Mesendoderm (in vitro differentiated cells): ENCODE results near the gene LRRC75A.

ENCODE experiments used
- DNase-seq: peaks from one replicate; pipeline ENCODE4 v3.0.0; 2013
- H2AK5ac ChIP-seq: 2 replicates; pipeline ENCODE4 v1.6.1; 2013; ENCODE audit warnings: low read length, inconsistent platforms
- H2BK120ac ChIP-seq: 2 replicates; pipeline ENCODE4 v1.6.1; 2013; ENCODE audit warnings: low read depth, mild to moderate bottlenecking, low read length, moderate library complexity, mixed read lengths
- H2BK15ac ChIP-seq: replicated peaks from 2 replicates; pipeline ENCODE4 v1.6.1; 2013; ENCODE audit warnings: low read depth, mild to moderate bottlenecking, moderate library complexity
- H2BK5ac ChIP-seq: 2 replicates; pipeline ENCODE4 v1.6.1; 2013; ENCODE audit warnings: low read length, inconsistent platforms
- H3K18ac ChIP-seq: 2 replicates; pipeline ENCODE4 v1.6.1; 2013; ENCODE audit warnings: mild to moderate bottlenecking, low read length, mixed read lengths
- H3K23ac ChIP-seq: one replicate; pipeline ENCODE4 v1.6.1; 2013; ENCODE audit warnings: low read length
- H3K27ac ChIP-seq: 2 replicates; pipeline ENCODE4 v1.5.1; 2013; ENCODE audit warnings: low read depth, mild to moderate bottlenecking, inconsistent platforms, low read length, moderate library complexity
- H3K27me3 ChIP-seq: 2 replicates; pipeline ENCODE4 v1.6.1; 2013; ENCODE audit warnings: low read length, control low read depth, mild to moderate bottlenecking, inconsistent platforms; ENCODE audit not compliant: insufficient read depth, poor library complexity
- H3K36me3 ChIP-seq: 2 replicates; pipeline ENCODE4 v1.6.1; 2013; ENCODE audit warnings: low read length, inconsistent platforms; ENCODE audit not compliant: control insufficient read depth, insufficient read depth
- H3K4ac ChIP-seq: one replicate; pipeline ENCODE4 v1.6.1; 2013; ENCODE audit warnings: low read depth, mild to moderate bottlenecking, low read length, moderate library complexity
- H3K4me1 ChIP-seq: 2 replicates; pipeline ENCODE4 v1.6.1; 2013; ENCODE audit warnings: low read depth, low read length, inconsistent platforms; ENCODE audit not compliant: control insufficient read depth
- H3K4me2 ChIP-seq: 2 replicates; pipeline ENCODE4 v1.6.1; 2013; ENCODE audit warnings: low read length
- H3K4me3 ChIP-seq: 2 replicates; pipeline ENCODE4 v1.5.1; 2013; ENCODE audit warnings: mild to moderate bottlenecking, low read length
- H3K56ac ChIP-seq: one replicate; pipeline ENCODE4 v1.6.1; 2013; ENCODE audit warnings: low read length
- H3K79me1 ChIP-seq: 2 replicates; pipeline ENCODE4 v1.6.1; 2013; ENCODE audit warnings: low read length, inconsistent platforms
- H3K79me2 ChIP-seq: 2 replicates; pipeline ENCODE4 v1.6.1; 2013; ENCODE audit warnings: mild to moderate bottlenecking, low read length; ENCODE audit not compliant: control insufficient read depth, insufficient read depth
- H3K9ac ChIP-seq: 2 replicates; pipeline ENCODE4 v1.6.1; 2013; ENCODE audit warnings: low read length, inconsistent platforms
- H4K5ac ChIP-seq: one replicate; pipeline ENCODE4 v1.6.1; 2013; ENCODE audit warnings: low read length
- H4K8ac ChIP-seq: one replicate; pipeline ENCODE4 v1.6.1; 2013; ENCODE audit warnings: low read depth, mild to moderate bottlenecking, control low read depth, low read length, moderate library complexity
- WGBS: extraction: QIAGEN DNeasy Blood & Tissue Kit; methylation state at CpG from one replicate; pipeline ENCODE4 v1.1.7; 2013; ENCODE audit warnings: low lambda C conversion rate, missing lambda C conversion rate; ENCODE audit not compliant: insufficient coverage; ENCODE audit errors: extremely low coverage; 5-methylcytosine and 5-hydroxymethylcytosine counted together

The LRRC75A gene

GRCh38 chr17:16496820-16497489, 5.0 kb upstream of the LRRC75A start:
- H3K79me2 ChIP-seq = no peaks in the 10 kb centered on the region
- H2BK5ac ChIP-seq = no peak overlapping the region
- no peaks in the 10 kb centered on the region for H3K27me3 ChIP-seq
- WGBS = no CpG with 5 or more reads among the region's 12 CpGs
- no peaks in the 10 kb centered on the region for H3K36me3 ChIP-seq
- H3K4ac ChIP-seq = no peak overlapping the region
- no peak overlapping the region for H3K18ac ChIP-seq
- DNase-seq = no peak
- H3K4me2 ChIP-seq = no peak overlapping the region
- no peak overlapping the region for H2BK15ac ChIP-seq
- no peak overlapping the region for H4K8ac ChIP-seq
- H3K79me1 ChIP-seq = no peaks in the 10 kb centered on the region
- no peak overlapping the region for H3K27ac ChIP-seq
- H2BK120ac ChIP-seq = no peak overlapping the region
- H4K5ac ChIP-seq = no peak overlapping the region
- H2AK5ac ChIP-seq = no peak overlapping the region
- no peak overlapping the region for H3K9ac ChIP-seq
- no peak overlapping the region for H3K4me3 ChIP-seq
- H3K23ac ChIP-seq = no peak overlapping the region
- H3K56ac ChIP-seq = no peak overlapping the region
- no peaks in the 10 kb centered on the region for H3K4me1 ChIP-seq

- WGBS = no CpG with 5 or more reads among the region's 12 CpGs
- no peak overlapping the region for H3K4me2 ChIP-seq
Observed at GRCh38 chr17:16495980-16496819, 4.2 kb upstream of the LRRC75A start.

GRCh38 chr17:16495561-16495960, 3.6 kb upstream of the LRRC75A start:
- no peak overlapping the region for H3K4me3 ChIP-seq
- no peak overlapping the region for H3K4ac ChIP-seq
- H2AK5ac ChIP-seq = no peak overlapping the region
- H2BK15ac ChIP-seq = no peak overlapping the region
- no peaks in the 10 kb centered on the region for H3K79me2 ChIP-seq
- H3K23ac ChIP-seq = no peak overlapping the region
- no peak overlapping the region for H3K27ac ChIP-seq
- no peak overlapping the region for H2BK5ac ChIP-seq
- no peak overlapping the region for H2BK120ac ChIP-seq
- no peak overlapping the region for H3K18ac ChIP-seq
- DNase-seq = no peak
- no CpG with 5 or more reads among the region's 4 CpGs for WGBS
- H4K5ac ChIP-seq = no peak overlapping the region
- H3K27me3 ChIP-seq = no peaks in the 10 kb centered on the region
- H3K4me1 ChIP-seq = no peaks in the 10 kb centered on the region
- no peak overlapping the region for H3K9ac ChIP-seq
- no peaks in the 10 kb centered on the region for H3K79me1 ChIP-seq
- no peak overlapping the region for H4K8ac ChIP-seq
- H3K4me2 ChIP-seq = no peak overlapping the region
- H3K56ac ChIP-seq = no peak overlapping the region
- H3K36me3 ChIP-seq = no peaks in the 10 kb centered on the region

More at GRCh38 chr17:16495980-16496819, 4.2 kb upstream of the LRRC75A start:
- no peak overlapping the region for H3K56ac ChIP-seq
- no peak overlapping the region for H2BK120ac ChIP-seq
- no peak overlapping the region for H3K23ac ChIP-seq
- no peak overlapping the region for H2AK5ac ChIP-seq
- H3K4me3 ChIP-seq = no peak overlapping the region
- no peak overlapping the region for H4K8ac ChIP-seq
- H2BK15ac ChIP-seq = no peak overlapping the region
- H3K79me1 ChIP-seq = no peaks in the 10 kb centered on the region
- H3K9ac ChIP-seq = no peak overlapping the region
- H3K4me1 ChIP-seq = no peaks in the 10 kb centered on the region
- no peak for DNase-seq
- no peaks in the 10 kb centered on the region for H3K79me2 ChIP-seq
- no peak overlapping the region for H3K4ac ChIP-seq
- no peak overlapping the region for H3K18ac ChIP-seq
- H3K36me3 ChIP-seq = no peaks in the 10 kb centered on the region
- no peaks in the 10 kb centered on the region for H3K27me3 ChIP-seq
- no peak overlapping the region for H2BK5ac ChIP-seq
- H3K27ac ChIP-seq = no peak overlapping the region
- no peak overlapping the region for H4K5ac ChIP-seq

- H2AK5ac ChIP-seq = no peak overlapping the region
- no peak overlapping the region for H2BK120ac ChIP-seq
- H3K79me1 ChIP-seq = no peaks in the 10 kb centered on the region
- WGBS = no CpG with 5 or more reads among the region's 1 CpG
- H3K36me3 ChIP-seq = no peaks in the 10 kb centered on the region
- H3K9ac ChIP-seq = no peak overlapping the region
- no peak overlapping the region for H3K56ac ChIP-seq
- H3K4me1 ChIP-seq = no peaks in the 10 kb centered on the region
- no peak overlapping the region for H3K4me2 ChIP-seq
- no peaks in the 10 kb centered on the region for H3K27me3 ChIP-seq
- H3K4ac ChIP-seq = no peak overlapping the region
- no peak overlapping the region for H3K4me3 ChIP-seq
- no peak overlapping the region for H4K5ac ChIP-seq
- no peak overlapping the region for H2BK15ac ChIP-seq
- no peak overlapping the region for H3K18ac ChIP-seq
- no peak overlapping the region for H3K27ac ChIP-seq
- H2BK5ac ChIP-seq = no peak overlapping the region
- H4K8ac ChIP-seq = no peak overlapping the region
- H3K79me2 ChIP-seq = no peaks in the 10 kb centered on the region
- no peak for DNase-seq
- no peak overlapping the region for H3K23ac ChIP-seq
Observed at GRCh38 chr17:16494059-16494458, 2.1 kb upstream of the LRRC75A start.

- H3K4ac ChIP-seq = no peak overlapping the region
- no peak overlapping the region for H3K4me3 ChIP-seq
- H3K4me2 ChIP-seq = no peak overlapping the region
- no peak overlapping the region for H3K27ac ChIP-seq
- H4K5ac ChIP-seq = no peak overlapping the region
- H2BK15ac ChIP-seq = no peak overlapping the region
- no peak overlapping the region for H3K9ac ChIP-seq
- no peak for DNase-seq
- H2AK5ac ChIP-seq = no peak overlapping the region
- H3K36me3 ChIP-seq = no peaks in the 10 kb centered on the region
- H3K79me2 ChIP-seq = no peaks in the 10 kb centered on the region
- H3K56ac ChIP-seq = no peak overlapping the region
- WGBS = no CpG with 5 or more reads among the region's 5 CpGs
- H2BK120ac ChIP-seq = no peak overlapping the region
- no peaks in the 10 kb centered on the region for H3K79me1 ChIP-seq
- H3K23ac ChIP-seq = no peak overlapping the region
- H3K4me1 ChIP-seq = no peaks in the 10 kb centered on the region
- H3K18ac ChIP-seq = no peak overlapping the region
- H2BK5ac ChIP-seq = no peak overlapping the region
- H4K8ac ChIP-seq = no peak overlapping the region
- H3K27me3 ChIP-seq = no peaks in the 10 kb centered on the region
Observed at GRCh38 chr17:16493531-16494046, 1.6 kb upstream of the LRRC75A start.
